ENCODE results near the gene RNF145. TPM values are rescaled to one million over a fixed set of nuclear protein-coding genes. Genes with fewer than 3 reads are reported as not detected.

Gene RNF145, protein sequence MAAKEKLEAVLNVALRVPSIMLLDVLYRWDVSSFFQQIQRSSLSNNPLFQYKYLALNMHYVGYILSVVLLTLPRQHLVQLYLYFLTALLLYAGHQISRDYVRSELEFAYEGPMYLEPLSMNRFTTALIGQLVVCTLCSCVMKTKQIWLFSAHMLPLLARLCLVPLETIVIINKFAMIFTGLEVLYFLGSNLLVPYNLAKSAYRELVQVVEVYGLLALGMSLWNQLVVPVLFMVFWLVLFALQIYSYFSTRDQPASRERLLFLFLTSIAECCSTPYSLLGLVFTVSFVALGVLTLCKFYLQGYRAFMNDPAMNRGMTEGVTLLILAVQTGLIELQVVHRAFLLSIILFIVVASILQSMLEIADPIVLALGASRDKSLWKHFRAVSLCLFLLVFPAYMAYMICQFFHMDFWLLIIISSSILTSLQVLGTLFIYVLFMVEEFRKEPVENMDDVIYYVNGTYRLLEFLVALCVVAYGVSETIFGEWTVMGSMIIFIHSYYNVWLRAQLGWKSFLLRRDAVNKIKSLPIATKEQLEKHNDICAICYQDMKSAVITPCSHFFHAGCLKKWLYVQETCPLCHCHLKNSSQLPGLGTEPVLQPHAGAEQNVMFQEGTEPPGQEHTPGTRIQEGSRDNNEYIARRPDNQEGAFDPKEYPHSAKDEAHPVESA
- total RNA-seq, result 54.4 and 78.3 TPM in 2 replicates

DNA sequence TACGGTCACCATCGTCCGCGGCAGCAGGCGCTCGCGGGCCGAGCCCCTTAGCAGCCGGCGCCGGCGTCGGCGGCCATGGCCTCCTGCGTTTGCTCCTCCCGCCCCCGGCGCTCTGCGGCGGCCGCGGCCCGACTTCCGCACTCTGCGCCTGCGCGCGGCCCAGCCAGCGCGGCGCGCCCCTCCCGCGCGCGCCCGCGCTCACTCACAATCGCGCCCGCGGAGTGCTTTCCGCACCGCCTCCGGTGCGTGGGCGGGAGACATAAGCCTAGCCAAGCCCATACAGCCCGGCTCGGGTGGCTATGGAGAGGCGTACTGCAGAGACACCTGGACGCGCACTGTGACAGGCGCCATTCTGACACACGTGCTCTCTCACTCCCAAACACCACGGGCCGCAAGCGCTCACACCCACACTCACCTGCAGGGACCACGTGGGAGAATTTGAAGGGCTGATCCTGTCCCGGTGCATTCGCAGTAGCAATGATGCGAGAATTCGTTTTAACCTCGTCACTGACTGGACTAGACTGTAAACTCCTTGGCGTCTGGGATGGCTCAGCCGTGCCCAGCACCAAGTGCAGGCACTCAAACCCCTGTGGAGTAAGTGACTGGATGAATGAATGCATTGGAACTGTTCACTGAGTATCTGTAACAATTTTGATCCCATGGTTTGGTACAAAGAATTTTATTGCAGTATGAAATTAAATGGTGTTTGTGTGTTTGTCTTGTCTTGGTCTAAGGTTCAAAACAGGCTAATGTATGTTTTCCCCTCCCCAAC is at the start of gene RNF145:
Gene RNF145, minus strand, starts transcription at position 116 of the 772 bp plus-strand sequence. CDS start 5,936 bp downstream, outside the sequence.

Other genes starting within 250 kb of the RNF145 start
- gene EBF1, start 109.6 kb downstream of the RNF145 start, total RNA-seq, result 9.9 and 13.9 TPM in 2 replicates
- gene UBLCP1, start 53.7 kb upstream of the RNF145 start, total RNA-seq, result 13.2 and 14.7 TPM in 2 replicates
- not detected in 2 replicates for gene IL12B, start 120.9 kb upstream of the RNF145 start, total RNA-seq